Mucosa of gallbladder (tissue), 1 donor: ENCODE measurements around the gene DIPK1A. TPM values are rescaled to one million over a fixed set of nuclear protein-coding genes. Genes with fewer than 3 reads are reported as not detected.

ENCODE experiments used
- DNase-seq: peaks from one replicate; pipeline ENCODE4 v3.0.0-alpha.2; 2020; ENCODE audit warnings: low spot score
- total RNA-seq: library from RNA; stranded (reverse); gene quantifications from one replicate; pipeline ENCODE4 v1.2.1, GENCODE V29; 2021
- donor health status: DM: no; HTN: no; CAD: no.

Gene DIPK1A
- total RNA-seq, 1 donor from 2014 or later, result 17.8 TPM

DNA sequence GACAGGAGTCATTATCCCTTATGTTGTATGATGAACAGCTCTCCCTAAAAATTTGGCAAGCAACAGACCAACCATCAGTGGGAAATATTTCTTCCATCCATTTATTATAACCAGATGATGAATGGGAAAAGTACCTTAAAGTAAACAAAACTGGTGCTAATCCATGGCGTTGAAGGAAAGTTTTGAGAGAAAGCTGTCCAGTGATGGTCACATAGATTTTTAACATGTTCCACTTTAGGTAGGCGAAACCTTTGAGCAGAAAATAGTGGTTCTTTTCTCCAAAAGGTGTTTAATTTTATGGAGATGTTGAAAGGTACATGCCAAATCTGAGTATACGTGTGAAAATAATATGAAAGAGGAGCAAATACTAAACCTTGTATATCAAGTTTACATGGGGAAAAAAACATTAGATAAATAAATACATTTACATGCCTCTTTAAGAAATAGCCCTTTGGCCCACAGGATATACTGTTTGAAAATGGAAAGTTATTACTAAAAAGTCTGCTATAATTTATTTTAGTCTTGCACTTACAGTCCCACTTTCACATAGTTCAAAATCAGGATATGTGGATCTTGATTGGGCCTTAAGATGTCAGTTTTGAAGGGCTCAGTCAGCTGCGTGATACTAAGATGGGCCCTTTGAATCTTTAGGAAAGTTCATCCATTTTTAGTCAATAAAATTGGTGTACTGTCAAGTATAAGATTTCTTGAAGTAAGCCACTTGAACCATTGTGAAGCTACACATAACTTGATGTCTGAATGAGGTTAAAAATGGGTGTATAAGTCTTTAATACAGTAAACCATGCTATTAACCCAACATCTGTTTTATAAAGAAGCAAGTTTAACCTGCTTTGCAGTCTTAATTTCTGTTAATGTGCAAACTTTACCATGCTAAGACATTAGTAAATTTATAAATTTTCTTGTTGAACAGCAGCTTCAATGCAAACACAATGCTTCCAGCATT is 118.9 kb downstream of the DIPK1A start:
- DNase-seq, result no peak

DNA sequence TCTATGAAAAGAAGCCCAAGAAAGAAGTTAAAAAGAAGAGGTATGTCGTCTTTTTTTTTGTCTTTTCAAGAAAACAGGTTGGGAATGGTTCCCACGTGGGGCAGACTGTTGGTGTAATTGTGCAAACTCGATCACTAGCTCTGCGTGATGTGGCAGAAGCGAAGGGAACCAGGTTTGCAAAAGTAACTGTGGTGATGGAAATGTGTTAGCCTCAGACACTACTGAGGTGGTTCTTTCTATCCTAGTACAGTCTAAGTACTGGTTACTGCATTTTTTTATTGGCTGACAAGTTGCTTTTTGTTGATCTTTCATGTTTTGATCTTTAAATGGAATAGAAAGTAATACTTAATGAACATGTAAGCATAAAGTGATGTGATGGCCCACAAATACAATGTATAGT is 120.7 kb downstream of the DIPK1A start:
- DNase-seq, result no peak

DNA sequence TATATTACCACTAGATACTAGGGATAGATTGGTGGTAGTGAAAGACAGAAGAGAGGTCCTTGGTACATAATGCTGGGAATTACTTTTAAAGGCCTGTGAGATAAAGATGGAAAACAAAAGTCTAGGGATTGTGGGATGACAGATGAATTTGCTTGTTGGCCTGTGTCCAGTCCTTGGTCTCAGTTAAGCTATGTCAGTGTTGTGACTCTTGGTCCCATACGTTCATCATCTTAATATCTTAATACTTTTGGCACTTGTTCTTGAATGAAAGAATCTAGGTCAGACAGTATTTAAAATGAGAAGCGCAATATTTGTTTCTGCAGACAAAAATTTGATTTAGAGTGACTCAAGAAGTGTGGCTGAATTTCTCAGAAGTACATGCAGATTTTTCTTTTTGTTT is 121.8 kb downstream of the DIPK1A start:
- DNase-seq, result no peak

DNA sequence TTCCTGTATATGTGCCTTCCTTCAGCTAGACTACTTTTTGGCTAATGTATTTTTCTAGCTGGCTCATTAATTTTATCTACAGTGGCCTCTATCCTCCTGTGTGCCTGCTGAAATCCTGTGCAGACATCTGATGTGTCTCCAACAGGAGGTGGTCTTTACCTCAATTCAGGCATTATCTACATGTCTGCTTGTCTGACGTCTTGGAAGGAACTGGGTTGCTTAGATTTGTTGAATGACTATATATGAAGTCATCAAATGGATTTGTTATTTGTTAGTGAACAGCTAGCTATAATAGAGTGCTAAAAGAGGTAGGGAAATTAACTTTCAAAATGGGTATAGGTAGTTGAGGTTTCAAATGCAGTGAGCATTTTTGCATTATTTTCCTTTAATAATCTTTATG is 122.7 kb downstream of the DIPK1A start:
- no peak for DNase-seq

DNA sequence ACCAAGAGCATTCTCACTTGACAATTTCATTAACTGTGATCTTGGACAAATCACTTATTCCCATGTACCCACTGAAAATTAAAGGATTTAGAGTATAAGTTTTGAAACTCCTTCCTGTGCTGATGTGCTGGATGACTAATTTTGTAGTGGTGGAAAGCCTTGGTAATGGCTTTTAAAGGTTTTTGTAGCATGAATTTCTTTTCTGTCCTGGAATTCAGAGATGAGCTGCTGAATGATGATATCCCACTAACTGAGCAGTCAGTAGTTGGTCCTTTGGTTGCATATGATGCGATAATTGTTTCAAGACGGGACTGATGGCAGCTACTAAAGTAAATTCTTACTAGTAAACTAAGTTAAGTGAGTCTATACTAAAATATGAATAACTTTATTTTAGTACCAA is 124.2 kb downstream of the DIPK1A start:
- DNase-seq, result no peak

DNA sequence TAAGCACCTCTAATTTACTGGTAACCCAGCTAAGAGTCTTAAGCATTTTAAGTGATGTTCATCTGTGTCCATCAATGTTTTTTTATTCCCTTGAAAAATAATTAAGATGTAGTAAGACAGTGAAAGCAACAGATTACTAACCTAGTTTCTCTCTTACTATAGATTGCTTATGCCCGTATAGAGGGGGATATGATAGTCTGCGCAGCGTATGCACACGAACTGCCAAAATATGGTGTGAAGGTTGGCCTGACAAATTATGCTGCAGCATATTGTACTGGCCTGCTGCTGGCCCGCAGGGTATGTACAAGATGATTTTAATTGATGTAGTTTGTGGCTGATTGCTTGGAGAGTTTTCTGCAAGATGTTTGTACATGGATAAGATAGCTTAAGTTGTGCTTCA is 126.6 kb downstream of the DIPK1A start:
- no peak for DNase-seq

DNA sequence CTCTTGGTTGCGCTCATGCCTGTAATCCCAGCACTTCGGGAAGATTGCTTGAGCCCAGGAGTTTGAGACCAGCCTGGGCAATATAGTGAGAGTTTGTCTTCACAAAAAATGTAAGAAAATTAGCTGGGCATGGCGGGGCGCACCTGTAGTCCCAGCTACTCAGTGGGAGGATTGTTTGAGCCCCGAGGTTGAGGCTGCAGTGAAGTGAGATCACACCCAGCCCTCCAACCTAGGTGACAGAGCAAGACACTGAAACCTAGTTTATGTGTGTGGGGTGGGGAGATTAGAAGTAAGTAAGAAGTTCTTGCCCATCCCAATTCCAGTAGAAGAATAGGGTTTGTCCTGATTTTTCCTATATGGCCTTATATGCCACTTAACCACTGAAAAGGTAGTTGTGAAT is 127.4 kb downstream of the DIPK1A start:
- no peak for DNase-seq

DNA sequence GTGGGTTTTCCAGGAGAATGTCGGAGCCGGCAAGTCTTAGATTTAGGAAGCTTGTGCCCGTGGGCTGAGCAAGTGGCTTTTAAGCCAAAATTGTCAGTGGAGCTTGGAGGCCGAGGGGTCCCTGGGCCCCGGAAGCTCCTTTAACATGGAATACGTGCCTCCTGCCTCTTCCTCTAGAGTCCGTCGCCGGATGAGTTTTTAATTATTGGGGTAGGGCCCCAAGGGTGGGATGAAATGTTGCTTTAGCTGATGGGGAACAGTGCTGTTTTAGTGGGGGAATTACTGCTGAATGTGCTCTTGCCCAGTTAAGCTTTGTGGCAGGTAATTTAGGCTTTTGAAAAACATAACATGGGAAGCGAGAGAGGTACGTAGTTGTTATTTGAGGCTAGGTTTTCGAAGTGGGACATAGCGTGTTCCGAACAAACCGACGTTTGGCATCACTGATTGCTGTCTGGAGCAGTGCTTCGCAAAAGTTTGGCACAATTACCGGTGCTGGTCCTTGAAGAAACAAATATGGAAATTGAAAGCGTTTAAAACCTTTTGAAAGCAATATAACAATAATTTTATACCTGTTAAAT is 128.6 kb downstream of the DIPK1A start:
- no peak for DNase-seq

DNA sequence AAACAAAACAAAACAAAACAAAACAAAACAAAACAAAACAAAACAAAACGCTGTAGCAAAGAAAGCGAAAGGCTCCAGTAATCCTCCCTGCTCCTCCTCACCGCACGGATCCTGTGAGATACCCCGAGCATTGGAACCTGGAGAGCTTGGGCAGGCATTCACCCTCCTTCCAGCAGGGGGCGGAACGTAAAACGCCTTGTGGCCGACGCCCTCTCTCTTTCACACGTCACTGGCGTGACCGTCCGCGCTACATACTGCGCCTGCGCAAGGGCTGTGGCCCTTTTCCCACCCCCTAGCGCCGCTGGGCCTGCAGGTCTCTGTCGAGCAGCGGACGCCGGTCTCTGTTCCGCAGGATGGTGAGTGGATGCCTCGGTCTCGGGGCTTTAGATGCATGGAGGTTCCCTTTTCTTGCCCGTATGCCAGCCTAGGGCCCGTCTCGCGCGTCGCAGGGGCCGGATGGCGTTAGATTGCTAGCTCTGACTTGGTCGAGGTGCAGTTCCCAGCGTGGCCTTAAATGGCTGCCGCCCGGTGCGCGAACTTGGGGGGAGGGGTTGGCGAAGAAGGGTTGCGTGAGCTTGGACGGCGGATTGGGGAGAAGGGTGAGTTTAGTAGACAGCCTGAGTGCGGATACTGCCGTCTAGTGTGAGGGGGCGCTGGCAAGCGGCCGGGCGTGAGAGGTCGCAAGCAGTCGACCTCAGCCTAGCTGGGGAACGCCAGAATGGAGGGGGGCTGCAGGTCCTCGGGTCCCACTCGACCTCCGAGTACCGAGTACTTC is 129.3 kb downstream of the DIPK1A start, which contains the start of gene RPL5:
RPL5 (plus strand) TSS at position 279 of the 775 bp plus-strand sequence; CDS start at position 354, 75 bp downstream.
- peak; percentile 98 for DNase-seq

DNA sequence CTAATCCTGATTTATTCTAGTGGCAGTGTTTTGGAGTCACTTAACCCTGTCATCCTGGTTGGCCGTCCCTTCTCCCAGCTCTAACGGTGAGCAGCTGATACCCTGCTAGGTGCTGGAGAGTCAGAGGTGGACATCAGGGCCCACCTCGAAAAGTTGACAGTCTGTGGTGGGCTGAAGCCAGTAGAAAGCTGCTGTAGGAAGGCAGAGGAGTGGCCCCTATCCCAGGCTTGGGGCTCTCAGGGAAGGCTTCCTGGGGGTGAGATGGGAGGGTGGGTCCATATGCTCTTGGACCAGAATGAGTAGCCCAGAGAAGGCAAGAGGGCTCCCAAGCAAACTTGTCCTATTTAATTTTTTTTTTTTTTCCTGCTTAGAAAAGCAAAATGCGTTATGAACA is 129.9 kb downstream of the DIPK1A start:
- no peak for DNase-seq

DNA sequence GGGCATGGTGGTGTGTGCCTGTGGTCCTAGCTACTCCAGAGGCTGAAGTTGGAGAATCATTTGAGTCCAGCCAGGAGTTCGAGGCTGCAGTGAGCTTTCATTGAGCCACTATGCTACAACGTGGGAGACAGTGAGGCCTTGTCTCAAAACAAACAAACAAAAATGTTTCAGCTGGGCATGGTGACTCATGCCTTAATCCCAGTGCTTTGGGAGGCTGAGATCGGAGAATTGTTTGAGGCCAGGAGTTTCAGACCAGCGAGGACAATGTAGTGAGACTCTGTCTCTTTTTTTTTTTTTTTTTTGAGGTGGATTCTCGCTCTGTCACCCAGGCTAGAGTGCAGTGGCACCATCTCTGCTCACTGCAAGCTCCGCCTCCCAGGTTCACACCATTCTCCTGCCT is 134.5 kb downstream of the DIPK1A start:
- no peak for DNase-seq

DNA sequence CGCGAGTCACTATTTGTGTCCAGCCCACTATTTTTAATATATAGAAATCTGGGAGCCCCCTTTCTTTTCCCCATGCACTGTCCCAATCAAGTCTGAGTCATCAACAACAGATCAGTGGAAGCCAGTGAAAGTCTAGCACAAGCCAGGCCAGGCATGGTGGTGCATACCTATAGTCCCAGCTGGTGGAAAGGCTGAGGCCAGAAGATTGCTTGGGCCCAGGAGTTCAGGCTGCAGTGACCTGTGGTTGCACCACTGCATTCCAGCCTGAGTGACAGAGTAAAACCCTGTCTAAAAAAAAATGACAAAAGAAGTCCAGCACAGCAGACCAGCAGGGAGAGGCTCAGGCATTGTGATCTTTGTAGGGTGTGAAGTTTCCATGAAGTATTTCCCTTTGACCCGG is 138.4 kb downstream of the DIPK1A start:
- no peak for DNase-seq

DNA sequence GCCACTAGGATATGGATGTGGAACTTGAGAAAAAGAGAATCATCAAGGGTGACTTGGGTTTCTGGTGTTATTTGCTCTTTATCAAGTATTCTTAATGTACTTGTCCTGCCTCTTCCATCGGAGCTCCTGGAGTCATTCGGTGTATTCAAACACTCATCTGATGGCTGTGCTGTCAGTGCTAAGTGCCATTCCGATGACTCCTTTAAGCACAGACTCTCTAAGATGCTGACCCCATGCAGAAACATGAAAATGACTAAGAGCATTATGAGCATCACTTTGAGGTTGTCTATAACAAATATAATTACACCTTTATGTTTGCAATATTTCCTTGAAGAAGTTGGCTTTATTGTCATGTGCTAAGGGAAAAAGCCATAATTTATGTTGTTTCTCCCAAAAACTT is 140.7 kb downstream of the DIPK1A start:
- DNase-seq, result no peak

DNA sequence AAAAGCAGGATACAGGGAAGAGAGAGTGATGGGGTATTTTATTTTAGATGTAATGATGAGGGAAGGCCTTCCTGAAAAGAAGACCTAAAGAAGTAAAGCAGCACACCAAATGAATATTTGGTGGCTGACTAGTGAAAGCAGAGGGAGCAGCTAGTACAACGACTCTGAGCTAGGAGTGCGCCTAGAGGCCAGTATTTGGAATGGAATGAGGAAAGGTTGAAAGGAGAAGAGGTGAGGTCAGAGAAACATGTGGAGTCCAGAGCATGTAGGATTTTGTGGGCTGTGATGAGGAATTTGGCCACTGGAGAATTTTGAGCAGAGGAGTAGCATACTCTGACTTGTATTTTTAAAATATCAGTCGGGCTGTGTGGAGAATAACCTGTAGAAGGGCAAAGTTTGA is 141.2 kb downstream of the DIPK1A start:
- no peak for DNase-seq

DNA sequence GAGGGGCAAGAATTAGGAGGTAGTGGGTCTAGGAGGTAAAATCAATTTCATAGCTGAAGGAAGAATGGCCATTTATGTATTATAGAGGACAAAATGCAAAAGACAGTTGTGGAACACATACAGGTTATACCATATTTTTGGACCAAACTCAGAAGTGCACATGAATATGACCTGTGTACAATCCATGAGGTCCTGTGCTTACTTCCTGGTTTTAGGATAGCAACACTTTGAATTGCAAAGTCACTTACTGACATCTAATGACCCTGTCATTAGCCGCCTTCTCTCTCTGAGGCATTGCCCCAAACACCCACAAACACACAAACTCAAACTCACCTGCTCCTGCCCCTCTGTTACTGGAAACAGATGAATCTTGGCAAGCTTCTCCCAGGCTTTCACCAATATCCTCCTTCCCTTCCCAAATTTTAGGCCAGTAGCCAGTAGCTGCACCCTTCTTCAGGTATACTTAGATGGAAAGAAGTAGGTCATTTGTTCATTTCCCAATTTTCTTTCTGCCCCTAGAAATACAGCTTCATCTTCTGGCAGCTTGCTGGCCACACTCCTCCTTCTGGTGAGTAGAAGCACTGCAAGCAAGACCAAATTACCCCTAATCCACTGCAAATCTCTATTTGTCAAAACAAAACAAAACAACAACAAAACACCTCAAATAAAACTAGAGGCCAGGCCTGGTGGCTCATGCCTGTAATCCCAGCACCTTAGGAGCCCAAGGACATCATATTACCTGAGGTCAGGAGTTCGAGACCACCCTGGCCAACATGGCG is 143.1 kb downstream of the DIPK1A start:
- no peak for DNase-seq

DNA sequence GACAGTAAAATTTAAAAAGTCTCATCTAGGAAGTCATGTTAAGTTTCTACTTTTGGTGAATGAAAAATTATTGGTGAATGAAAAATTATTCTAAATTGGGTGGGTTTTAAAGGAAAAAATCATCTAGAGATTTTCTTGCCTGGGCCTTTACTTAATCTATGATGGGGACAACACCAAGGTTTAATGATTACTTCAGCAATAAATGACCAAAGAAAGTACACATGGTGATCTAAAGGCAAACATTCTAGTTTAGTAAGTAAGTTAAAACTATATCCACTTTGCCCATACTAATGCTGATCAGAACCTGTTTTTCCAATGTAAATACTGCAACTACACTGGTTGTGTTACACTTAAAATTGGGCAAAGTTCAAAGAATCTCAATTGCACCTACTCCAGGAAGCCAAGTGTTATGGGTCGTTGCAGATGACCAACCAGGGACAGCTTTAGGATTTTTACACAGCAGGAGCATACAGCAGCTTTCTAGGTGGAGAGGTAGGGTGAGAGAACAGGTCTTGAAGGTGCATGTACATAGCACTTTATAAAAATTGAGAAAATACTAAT is 144.0 kb downstream of the DIPK1A start:
- no peak for DNase-seq

DNA sequence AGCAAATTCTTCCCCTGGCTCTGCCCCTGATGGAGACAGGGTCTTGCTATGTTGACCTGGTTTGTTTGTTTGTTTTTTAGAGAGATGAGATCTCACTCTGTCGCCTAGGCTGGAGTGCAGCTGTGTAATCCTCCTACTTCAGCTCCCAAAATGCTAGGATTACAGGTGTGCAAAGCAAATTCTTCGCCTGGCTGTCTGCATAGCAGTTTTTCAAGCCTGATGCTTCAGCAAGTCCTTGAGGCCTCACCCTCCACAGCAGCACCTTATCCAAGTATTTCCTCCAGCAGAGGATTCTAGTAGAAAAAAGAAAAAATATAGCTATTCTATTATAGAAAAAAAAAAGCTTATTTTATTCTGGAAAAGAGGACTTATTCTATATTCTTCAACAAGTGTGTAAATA is 144.5 kb downstream of the DIPK1A start:
- DNase-seq, result no peak

DNA sequence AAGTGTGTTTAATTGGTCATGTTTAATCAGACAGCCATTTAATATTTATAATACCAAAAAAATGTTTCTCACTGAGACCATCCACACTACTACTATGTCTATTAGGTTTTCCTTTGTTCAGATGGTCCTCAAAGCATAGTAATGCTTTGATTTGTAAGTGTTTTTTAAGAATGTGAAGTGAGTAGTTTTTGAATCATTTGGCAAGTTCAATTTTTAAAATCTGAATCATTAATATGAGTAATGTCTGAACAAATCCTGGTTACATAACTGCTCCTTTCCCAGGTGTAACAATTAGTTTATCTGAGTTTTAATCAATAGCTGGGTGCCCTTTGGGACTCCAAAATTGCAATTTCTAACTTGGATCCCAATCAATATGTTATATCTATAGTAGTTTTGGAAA is 152.9 kb downstream of the DIPK1A start:
- no peak for DNase-seq

DNA sequence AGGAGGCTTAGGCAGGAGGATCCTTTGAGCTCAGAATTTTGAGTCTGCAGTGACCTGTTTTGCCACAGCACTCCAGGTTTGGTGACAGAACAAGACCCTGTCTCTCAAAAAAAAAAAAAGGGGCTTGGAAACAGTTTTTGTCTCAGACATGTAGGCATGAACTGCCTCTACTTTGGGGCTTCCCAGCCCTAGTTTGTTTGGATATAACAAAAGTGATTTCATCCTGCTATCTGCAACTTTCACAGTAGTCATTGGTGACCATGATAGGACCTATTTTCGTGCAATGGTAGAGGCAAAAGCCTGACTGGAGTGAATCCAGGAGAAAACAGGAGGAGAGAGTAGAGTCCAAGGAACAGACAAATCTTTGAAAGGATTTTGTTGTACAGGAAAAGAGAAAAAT is 156.0 kb downstream of the DIPK1A start:
- DNase-seq, result no peak

DNA sequence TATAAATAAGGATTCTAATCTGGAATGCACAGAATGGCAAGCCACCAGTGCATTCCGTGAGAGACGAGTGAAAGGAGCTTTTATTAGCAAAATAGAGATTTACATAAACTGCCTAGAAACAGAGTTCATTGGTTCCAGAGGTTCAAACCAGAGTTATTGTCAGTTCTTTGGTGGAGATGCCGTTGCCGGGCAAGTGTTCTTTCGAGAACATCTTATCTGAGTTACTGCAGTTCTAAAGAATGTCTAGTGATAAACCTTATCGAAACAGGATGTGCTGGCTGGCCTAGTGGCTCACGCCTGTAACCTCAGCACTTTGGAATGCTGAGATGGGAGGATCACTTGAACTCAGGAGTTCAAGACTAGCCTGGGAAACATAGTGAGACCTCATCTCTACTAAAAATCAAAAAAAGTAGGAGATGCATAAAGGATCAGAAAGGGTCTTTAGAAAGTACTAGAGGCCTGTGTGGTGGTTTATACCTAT is 156.5 kb downstream of the DIPK1A start:
- DNase-seq, result peak; percentile 88
